Endothelial cell (in vitro differentiated cells): ENCODE measurements around the gene MRGPRF. TPM values are rescaled to one million over a fixed set of nuclear protein-coding genes. Genes with fewer than 3 reads are reported as not detected.

Source experiments
- DNase-seq: peaks from one replicate; pipeline ENCODE4 v3.0.0; 2021; ENCODE audit warnings: low spot score
- H3K27ac Mint-ChIP-seq: one replicate; pipeline ENCODE4 v1.8.0; 2021; ENCODE audit warnings: mixed read lengths, inconsistent platforms; ENCODE audit not compliant: unreplicated experiment
- H3K27me3 Mint-ChIP-seq: one replicate; pipeline ENCODE4 v1.8.0; 2021; ENCODE audit warnings: mild to moderate bottlenecking, moderate library complexity, mixed read lengths, inconsistent platforms; ENCODE audit not compliant: unreplicated experiment
- H3K36me3 Mint-ChIP-seq: one replicate; pipeline ENCODE4 v1.8.0; 2021; ENCODE audit warnings: mild to moderate bottlenecking, low read depth, mixed read lengths, inconsistent platforms; ENCODE audit not compliant: unreplicated experiment
- H3K4me1 Mint-ChIP-seq: one replicate; pipeline ENCODE4 v1.8.0; 2021; ENCODE audit warnings: mild to moderate bottlenecking, mixed read lengths, inconsistent platforms; ENCODE audit not compliant: unreplicated experiment
- H3K4me3 Mint-ChIP-seq: one replicate; pipeline ENCODE4 v1.8.0; 2021; ENCODE audit warnings: mild to moderate bottlenecking, mixed read lengths, inconsistent platforms; ENCODE audit not compliant: unreplicated experiment
- H3K9me3 Mint-ChIP-seq: one replicate; pipeline ENCODE4 v1.8.0; 2021; ENCODE audit warnings: mixed read lengths, inconsistent platforms; ENCODE audit not compliant: unreplicated experiment
- CTCF ChIP-seq: fragments of 200-600 bp; sonication (generic); IDR thresholded peaks from one replicate; pipeline ENCODE4 v1.5.0; 2021; ENCODE audit warnings: antibody characterized with exemption; ENCODE audit not compliant: unreplicated experiment
- total RNA-seq: library from RNA; stranded (reverse); fragmentation: NEBNext Ultra II Directional; extraction: Animal tissue kit (Norgen Biotek cat#: 25700); gene quantifications from one replicate; pipeline ENCODE4 v1.2.1, GENCODE V29; 2021; ENCODE audit not compliant: unreplicated experiment

MRGPRF gene
- total RNA-seq, 1 donor from 2014 or later, result 0.54 TPM

- no peaks in the 10 kb centered on the region for H3K4me1 Mint-ChIP-seq
Measured at GRCh38 chr11:68956547-68957254, 56.3 kb downstream of the MRGPRF start.

GRCh38 chr11:68956142-68956541, 56.9 kb downstream of the MRGPRF start:
- no peak overlapping the region for H3K4me3 Mint-ChIP-seq
- no peaks in the 10 kb centered on the region for H3K36me3 Mint-ChIP-seq
- TF ChIP-seq CTCF, result no peak
- no peaks in the 10 kb centered on the region for H3K9me3 Mint-ChIP-seq
- no peak overlapping the region for H3K27ac Mint-ChIP-seq
- H3K27me3 Mint-ChIP-seq, result peaks cover 6% of the 10 kb centered on the region
- peak; percentile 63 for DNase-seq
- H3K4me1 Mint-ChIP-seq, result no peaks in the 10 kb centered on the region

More at GRCh38 chr11:68956547-68957254, 56.3 kb downstream of the MRGPRF start:
- no peak overlapping the region for H3K27ac Mint-ChIP-seq
- DNase-seq, result no peak
- H3K27me3 Mint-ChIP-seq, result peaks cover 6% of the 10 kb centered on the region
- no peak overlapping the region for H3K4me3 Mint-ChIP-seq
- H3K9me3 Mint-ChIP-seq, result no peaks in the 10 kb centered on the region
- H3K36me3 Mint-ChIP-seq, result no peaks in the 10 kb centered on the region
- no peak for TF ChIP-seq CTCF

- Mint-ChIP-seq H3K4me3 (no peak overlapping the region), H3K27me3 (peaks cover 6% of the 10 kb centered on the region), H3K4me1 (no peaks in the 10 kb centered on the region), H3K27ac (no peak overlapping the region), H3K36me3 (no peaks in the 10 kb centered on the region), H3K9me3 (no peaks in the 10 kb centered on the region)
- no peak for DNase-seq
- no peak for TF ChIP-seq CTCF
Measured at GRCh38 chr11:68955607-68955958, 57.5 kb downstream of the MRGPRF start.

- Mint-ChIP-seq H3K36me3 (no peaks in the 10 kb centered on the region), H3K4me1 (no peaks in the 10 kb centered on the region), H3K27ac (no peak overlapping the region), H3K4me3 (no peak overlapping the region), H3K27me3 (peaks cover 4% of the 10 kb centered on the region), H3K9me3 (no peaks in the 10 kb centered on the region)
- no peak for DNase-seq
- no peak for TF ChIP-seq CTCF
Measured at GRCh38 chr11:68954836-68955606, 58.0 kb downstream of the MRGPRF start.

Other genes with a start within 250 kb of the MRGPRF start
- gene CPT1A, start 171.3 kb downstream of the MRGPRF start, total RNA-seq, result 0.36 TPM
- gene MRPL21, start 109.4 kb downstream of the MRGPRF start, total RNA-seq, result 54.4 TPM
- gene IGHMBP2, start 109.4 kb downstream of the MRGPRF start, total RNA-seq, result 14.1 TPM
- not detected for gene MRGPRD, start 32.3 kb downstream of the MRGPRF start, total RNA-seq
- gene TPCN2, start 35.7 kb upstream of the MRGPRF start, total RNA-seq, result 31.4 TPM
- gene SMIM38, start 142.7 kb upstream of the MRGPRF start, total RNA-seq, result not detected